COLO829 (cell line): ENCODE results near the gene CABLES2.

Experiments
- DNase-seq: peaks from one replicate; pipeline ENCODE4 v3.0.0; 2012; ENCODE audit warnings: low spot score

Gene CABLES2, protein sequence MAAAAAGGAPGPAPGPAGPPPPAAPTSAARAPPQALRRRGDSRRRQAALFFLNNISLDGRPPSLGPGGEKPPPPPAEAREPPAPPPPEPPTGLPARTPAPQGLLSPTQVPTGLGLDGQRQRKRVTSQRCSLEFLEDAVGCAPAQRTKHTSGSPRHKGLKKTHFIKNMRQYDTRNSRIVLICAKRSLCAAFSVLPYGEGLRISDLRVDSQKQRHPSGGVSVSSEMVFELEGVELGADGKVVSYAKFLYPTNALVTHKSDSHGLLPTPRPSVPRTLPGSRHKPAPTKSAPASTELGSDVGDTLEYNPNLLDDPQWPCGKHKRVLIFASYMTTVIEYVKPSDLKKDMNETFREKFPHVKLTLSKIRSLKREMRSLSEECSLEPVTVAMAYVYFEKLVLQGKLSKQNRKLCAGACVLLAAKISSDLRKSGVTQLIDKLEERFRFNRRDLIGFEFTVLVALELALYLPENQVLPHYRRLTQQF

GRCh38 chr20:62407221-62407992 is at the start of gene CABLES2:
Gene CABLES2 (minus strand): TSS chr20:62407285. CDS start chr20:62407276, 9 bp downstream.
- peak; percentile 88 for DNase-seq

DNA sequence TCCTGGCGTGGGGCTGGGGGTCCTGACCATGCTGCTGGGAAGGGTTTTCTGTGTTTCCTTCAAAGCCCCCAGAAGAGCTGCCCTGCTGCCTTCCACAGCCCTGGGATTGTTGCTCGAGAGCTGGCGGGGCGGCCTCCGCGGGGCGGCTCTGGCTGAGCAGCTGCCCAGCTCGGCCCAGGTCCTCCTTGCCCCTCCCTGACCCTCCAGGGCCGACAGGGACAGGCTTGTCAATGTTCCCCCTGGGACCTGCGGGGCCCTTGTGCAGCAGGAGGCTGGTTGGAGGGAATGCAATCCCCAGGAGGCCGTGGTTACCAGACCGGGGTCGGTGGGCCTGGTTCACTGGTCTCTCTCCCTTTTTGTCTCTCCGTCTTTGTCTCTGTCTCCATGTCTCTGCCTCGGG is 48.8 kb upstream of the CABLES2 start:
- DNase-seq: no peak

DNA sequence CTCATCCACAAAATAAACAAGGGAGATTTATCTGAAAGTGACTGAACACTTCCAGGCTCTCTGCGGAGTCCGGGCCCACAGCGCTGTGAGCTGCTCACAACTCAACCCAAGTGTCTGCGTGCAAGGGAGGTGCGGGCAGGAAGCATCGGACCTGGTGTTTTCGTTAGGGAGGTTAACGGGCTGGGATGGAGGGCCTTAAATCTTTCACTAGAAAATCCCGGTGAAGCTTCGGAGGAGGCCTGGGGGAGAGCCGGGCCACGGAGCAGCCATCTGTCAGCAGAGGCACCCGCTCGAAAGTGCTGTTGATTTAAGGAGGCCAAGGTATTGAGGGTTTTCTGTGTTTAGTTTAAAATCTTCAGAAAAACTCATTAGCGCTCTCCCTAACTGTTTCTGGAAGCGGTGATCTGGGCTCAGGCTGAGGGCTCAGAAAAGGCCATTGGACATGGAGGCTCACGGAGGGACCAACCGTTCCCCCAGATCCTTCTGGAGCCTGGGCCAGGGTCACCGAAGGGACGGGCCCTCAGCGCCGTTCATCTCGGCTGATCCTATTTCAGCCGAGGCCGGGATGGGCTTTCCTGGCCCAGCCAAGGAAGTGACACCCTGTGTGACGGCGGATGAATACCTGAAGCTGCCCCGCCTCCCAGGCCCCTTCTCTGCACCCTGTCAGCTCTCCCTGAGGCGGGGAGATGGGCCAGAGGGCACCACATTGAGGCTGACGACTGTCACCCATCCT is 48.0 kb upstream of the CABLES2 start:
- no peak for DNase-seq

DNA sequence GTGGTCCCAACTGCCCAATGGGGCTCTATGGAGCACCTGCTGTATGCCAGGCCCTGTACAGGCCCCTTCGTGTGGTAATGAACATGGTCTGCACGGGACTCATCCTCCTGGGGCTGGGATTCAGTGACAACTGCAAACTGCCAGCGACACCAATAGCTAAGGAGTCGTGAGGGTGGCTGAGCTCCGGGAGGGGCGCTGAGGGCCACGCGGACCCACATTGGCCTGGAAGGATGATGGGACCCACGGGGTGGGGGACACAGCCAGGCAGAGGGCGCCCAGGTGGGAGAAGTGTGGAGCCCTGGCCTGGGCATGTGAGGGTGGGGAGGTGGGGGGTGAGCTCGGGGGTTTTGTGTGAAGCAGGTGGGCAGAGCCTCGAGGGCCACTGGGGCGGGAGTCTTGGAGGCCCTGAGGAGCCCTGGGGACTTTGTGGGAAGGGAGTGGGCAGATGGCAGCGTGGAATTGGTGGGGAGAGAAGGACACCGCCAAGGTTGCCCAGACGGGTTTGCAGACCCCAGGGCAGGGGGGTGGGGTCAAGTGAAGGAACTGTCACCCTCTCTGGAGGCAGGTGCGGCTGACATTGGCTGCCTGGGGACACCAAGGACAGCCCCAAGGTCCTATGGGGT is 46.2 kb upstream of the CABLES2 start:
- DNase-seq: no peak

GRCh38 chr20:62452475-62453095 is 45.5 kb upstream of the CABLES2 start:
- no peak for DNase-seq

- DNase-seq: no peak
Observed at GRCh38 chr20:62451970-62452369, 44.9 kb upstream of the CABLES2 start.

- DNase-seq: no peak
Observed at GRCh38 chr20:62451156-62451767, 44.2 kb upstream of the CABLES2 start.

GRCh38 chr20:62449951-62450691 is 43.0 kb upstream of the CABLES2 start:
- DNase-seq: no peak

DNA sequence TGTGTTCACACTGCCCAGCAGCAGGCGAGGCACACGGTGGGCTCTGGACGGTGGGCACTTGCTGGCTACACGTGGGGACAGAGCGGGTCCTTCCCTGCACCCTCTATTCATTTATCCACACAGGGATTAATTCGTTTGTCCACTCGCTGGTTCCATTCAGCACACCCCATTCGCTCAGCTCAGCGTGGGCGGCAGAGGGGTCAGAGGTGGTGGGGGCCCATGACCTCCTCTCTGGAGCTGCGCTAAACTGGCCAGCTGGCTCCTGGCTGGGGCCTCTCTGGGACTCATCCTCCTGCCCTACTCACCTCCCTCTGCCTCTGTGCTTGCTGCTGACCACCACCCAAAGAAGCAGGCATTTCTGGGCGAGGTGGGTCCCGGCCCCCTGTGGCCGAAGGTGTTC is 41.7 kb upstream of the CABLES2 start:
- no peak for DNase-seq

DNA sequence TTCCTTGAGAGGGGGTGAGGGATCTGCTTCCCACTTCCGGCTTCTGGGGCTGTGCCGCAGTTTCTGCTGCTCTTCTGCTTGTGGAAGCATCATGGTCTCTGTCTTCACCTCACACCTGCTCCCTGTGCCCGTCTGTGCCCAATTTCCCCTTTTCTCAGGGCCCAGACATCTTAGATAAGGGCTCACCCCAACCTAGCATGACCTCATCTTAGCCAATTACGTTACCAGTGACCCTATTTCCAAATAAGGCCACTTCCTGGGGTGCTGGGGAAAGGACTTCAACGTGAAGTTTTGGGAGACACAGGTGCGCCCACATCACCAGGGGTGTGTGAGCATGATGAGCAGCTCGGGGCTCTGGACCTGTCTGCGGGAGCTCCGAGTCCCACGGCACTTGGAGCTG is 41.0 kb upstream of the CABLES2 start:
- DNase-seq: no peak

DNA sequence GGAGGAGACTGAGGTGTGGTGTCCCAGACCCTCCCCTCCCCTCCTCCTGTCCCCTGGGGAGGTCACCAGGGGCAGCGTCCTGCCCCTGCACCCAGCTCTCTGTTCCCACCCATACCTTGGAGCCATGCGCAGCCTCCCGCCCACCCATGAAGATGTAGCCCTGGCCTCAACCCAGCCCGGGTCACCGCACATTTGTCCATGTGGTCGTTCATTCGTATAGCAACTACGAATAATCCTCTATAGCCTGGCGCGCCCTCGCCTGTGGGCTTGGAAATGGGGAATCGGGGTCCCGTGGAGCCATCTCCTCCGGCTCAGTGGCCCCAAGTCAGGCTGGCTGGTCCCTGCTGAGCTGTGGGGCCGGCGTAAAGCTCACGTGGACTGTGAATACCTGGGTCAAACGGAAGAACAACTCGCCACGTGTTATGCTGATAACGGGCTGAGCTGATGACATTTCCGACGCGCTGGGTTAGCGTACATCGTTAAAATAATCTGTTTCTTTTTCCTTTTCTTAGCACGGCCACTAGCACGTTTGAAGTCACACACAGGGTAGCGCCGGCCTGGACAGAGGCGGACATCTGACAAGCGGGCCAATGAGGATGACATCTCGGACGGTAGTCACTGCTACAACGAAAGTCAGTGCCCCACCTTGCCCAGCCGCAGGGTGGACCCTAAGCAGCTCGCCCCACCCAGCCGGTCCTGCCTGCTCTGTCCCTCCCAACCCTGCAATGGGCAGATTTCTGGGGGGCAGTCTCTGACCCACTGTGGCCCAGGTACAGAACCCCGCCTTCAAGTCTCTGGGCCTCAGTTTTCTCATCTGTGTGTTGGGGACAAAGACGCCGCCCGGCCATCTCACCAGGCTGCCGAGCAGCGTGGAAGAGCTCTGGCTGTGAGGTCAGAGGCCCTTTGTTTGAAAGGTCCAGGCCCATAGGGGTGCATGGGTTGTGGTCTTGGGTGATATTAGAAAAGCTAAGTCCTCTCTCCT is 40.1 kb upstream of the CABLES2 start:
- DNase-seq: no peak

GRCh38 chr20:62446481-62446880 is 39.4 kb upstream of the CABLES2 start:
- no peak for DNase-seq

GRCh38 chr20:62445553-62446340 is 38.7 kb upstream of the CABLES2 start:
- no peak for DNase-seq

DNA sequence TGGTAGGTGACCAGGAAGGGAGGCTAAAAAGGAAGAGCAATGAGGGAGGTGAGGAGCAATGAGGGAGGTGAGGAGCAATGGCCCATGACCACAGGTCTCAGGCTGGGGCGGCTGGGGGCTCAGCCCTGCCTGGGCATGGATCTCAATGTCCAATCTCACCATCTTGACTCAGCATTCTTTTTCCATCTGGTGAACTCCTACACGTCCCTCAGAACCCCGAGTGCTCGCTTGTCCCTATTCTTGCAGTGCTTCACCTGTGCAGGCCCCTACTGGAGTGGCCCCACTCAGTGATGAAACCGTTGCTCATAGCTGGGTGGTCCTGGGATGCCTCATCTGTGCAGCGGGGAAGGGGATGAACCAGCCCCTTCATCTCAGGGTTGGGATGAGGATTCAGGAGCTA is 37.2 kb upstream of the CABLES2 start:
- DNase-seq: no peak

- no peak for DNase-seq
Observed at GRCh38 chr20:62441987-62442539, 35.0 kb upstream of the CABLES2 start.

- no peak for DNase-seq
Observed at GRCh38 chr20:62439218-62439617, 32.1 kb upstream of the CABLES2 start.

GRCh38 chr20:62437927-62438326 is 30.8 kb upstream of the CABLES2 start:
- DNase-seq: no peak

- no peak for DNase-seq
Observed at GRCh38 chr20:62437496-62437895, 30.4 kb upstream of the CABLES2 start.
